ENCODE results near the gene CLEC4G.

CLEC4G gene

GRCh38 chr19:7729211-7729610 is 2.7 kb downstream of the CLEC4G start:
- no peak for TF ChIP-seq CTCF (conservative IDR thresholded peaks at IDR 0.05; ENCODE audit: low read depth, low read length)
- no peak overlapping the region for H3K4me3 ChIP-seq (ENCODE audit: low read length)
- DNase-seq (ENCODE audit: low read depth), result no peak

- no peak for TF ChIP-seq CTCF (conservative IDR thresholded peaks at IDR 0.05; ENCODE audit: low read depth, low read length)
- DNase-seq (ENCODE audit: low read depth), result no peak
- H3K4me3 ChIP-seq (ENCODE audit: low read length), result no peak overlapping the region
These were observed 6.1 kb downstream of the CLEC4G start for GRCh38 chr19:7725791-7726190.

- no peak overlapping the region for H3K4me3 ChIP-seq (ENCODE audit: low read length)
- no peak for DNase-seq (ENCODE audit: low read depth)
- TF ChIP-seq CTCF (conservative IDR thresholded peaks at IDR 0.05; ENCODE audit: low read depth, low read length), result no peak
These were observed 9.7 kb downstream of the CLEC4G start for GRCh38 chr19:7722231-7722651.

GRCh38 chr19:7720351-7720750 is 11.6 kb downstream of the CLEC4G start:
- no peak overlapping the region for H3K4me3 ChIP-seq (ENCODE audit: low read length)
- no peak for TF ChIP-seq CTCF (conservative IDR thresholded peaks at IDR 0.05; ENCODE audit: low read depth, low read length)
- DNase-seq (ENCODE audit: low read depth), result no peak

GRCh38 chr19:7718668-7719067 is 13.2 kb downstream of the CLEC4G start:
- no peak overlapping the region for H3K4me3 ChIP-seq (ENCODE audit: low read length)
- no peak for TF ChIP-seq CTCF (conservative IDR thresholded peaks at IDR 0.05; ENCODE audit: low read depth, low read length)
- no peak for DNase-seq (ENCODE audit: low read depth)

GRCh38 chr19:7716762-7717161 is 15.1 kb downstream of the CLEC4G start:
- no peak overlapping the region for H3K4me3 ChIP-seq (ENCODE audit: low read length)
- no peak for DNase-seq (ENCODE audit: low read depth)
- TF ChIP-seq CTCF (conservative IDR thresholded peaks at IDR 0.05; ENCODE audit: low read depth, low read length), result no peak

GRCh38 chr19:7715671-7716070 is 16.2 kb downstream of the CLEC4G start:
- H3K4me3 ChIP-seq (ENCODE audit: low read length), result no peak overlapping the region
- no peak for DNase-seq (ENCODE audit: low read depth)
- no peak for TF ChIP-seq CTCF (conservative IDR thresholded peaks at IDR 0.05; ENCODE audit: low read depth, low read length)
